T-helper 9 cell (primary cell): Measurements from ENCODE around the gene OR4C3.
"Not testable (repeated sequence)": the region's sequence is repeated elsewhere in the genome, so short reads cannot be mapped to it uniquely, and the experiment has no call there.

Experiments used
- DNase-seq: peaks from one replicate; pipeline ENCODE4 v3.0.0-alpha.2; 2020
- total RNA-seq, 2 donors: gene quantifications; one replicate each; lab custom pipeline; 2026; lab: John Stamatoyannopoulos, UW

OR4C3 gene
- total RNA-seq, result 0 reads per million in 2 donors

- DNase-seq, result not testable (repeated sequence)
Observed at GRCh38 chr11:48324620-48325019, at the start of gene OR4C3. OR4C3 (plus strand) TSS chr11:48324920; CDS start chr11:48325022, 102 bp downstream.

- no peak for DNase-seq
Observed at GRCh38 chr11:48305923-48306322, 18.8 kb upstream of the OR4C3 start, which contains the start of gene OR4S1. OR4S1 (plus strand) TSS chr11:48306223; CDS start chr11:48306223, 0 bp downstream.

DNA sequence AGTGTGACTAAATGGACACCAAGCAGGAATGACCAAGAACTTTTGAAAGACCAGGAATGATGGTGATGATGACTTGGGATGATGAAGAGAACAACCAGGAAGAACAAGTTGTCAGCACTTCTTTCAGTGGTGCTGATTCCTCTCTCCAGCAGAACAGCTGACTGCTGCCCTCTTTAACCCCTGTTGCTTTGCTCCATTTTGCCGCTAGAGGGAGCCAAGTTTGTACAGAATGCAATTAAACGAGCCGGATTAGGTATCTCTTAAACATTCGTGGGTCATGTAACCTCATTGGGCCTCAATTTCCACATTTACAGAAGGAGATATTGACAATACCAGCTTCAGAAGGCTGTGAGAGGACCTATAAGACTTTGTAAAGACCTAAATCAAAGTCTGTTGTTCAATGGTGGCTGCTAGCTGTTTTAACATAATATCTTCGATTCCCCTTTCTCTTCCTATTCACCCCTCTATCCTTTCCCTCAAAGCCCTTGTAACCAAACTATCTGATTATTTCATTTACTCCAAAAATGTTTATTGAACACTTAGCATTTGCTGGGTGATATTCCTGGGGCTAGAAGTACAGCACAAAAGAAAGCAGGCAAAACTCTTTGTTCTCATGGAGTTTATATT, 16.8 kb upstream of the OR4C3 start:
- peak; percentile 53 for DNase-seq

DNA sequence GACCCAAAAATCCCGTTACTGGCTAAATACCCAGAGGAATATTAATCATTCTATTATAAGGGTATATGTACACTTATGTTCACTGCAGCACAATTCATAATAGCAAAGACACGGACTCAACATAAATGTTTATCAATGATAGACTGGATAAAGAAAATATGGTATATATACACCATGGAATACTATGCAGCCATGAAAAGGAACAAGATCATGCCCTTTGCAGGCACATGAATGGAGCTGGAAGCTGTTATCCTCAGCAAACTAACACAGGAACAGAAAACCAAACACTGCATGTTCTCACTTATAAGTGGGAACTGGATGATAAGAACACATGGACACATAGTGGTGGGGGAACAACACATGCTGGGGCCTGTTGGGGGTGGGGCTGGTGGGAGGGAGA, 11.1 kb upstream of the OR4C3 start:
- not testable (repeated sequence) for DNase-seq

- not testable (repeated sequence) for DNase-seq
Observed at GRCh38 chr11:48319813-48320212, 4.9 kb upstream of the OR4C3 start.

DNA sequence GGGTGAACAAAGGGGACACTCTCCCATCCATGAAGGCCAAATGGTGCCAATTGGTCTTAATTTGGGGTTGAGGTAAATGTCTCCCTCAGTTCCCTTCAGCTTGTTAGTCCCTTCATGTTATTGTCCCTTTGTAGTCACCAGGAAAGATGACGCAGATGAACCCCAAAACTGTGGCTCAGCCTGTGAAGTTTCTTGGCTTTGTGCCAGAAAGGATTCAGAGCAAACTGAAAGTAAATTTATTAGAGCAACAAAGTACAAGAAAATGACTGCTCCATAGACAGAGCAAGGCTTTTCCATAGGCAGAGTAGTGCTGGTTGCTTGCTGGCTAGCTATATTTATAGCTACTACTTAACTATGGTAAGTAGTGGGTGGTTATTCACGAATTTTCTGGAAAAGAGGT, 16.7 kb downstream of the OR4C3 start:
- DNase-seq, result no peak

DNA sequence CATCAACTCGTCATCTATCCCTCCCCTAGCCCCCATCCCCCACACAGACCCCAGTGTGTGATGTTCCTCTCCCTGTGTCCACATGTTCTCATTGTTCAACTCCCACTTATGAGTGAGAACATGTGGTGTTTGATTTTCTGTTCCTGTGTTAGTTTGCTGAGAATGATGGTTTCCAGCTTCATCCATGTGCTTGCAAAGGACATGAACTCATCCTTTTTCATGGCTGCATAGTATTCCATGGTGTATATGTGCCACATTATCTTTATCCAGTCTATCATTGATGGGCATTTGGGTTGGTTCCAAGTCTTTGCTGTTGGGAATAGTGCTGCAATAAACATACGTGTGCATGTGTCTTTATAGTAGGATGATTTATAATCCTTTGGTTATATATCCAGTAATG, 17.8 kb downstream of the OR4C3 start:
- not testable (repeated sequence) for DNase-seq

DNA sequence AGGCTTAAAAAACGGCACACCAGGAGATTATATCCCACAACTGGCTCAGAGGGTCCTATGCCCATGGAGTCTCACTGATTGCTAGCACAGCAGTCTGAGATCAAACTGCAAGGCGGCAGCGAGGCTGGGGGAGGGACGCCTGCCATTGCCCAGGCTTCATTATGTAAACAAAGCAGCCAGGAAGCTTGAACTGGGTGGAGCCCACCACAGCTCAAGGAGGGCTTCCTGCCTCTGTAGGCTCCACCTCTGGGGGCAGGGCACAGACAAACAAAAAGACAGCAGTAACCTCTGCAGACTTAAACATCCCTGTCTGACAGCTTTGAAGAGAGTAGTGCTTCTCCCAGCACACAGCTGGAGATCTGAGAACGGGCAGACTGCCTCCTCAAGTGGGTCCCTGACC, 21.6 kb downstream of the OR4C3 start:
- DNase-seq, result not testable (repeated sequence)

DNA sequence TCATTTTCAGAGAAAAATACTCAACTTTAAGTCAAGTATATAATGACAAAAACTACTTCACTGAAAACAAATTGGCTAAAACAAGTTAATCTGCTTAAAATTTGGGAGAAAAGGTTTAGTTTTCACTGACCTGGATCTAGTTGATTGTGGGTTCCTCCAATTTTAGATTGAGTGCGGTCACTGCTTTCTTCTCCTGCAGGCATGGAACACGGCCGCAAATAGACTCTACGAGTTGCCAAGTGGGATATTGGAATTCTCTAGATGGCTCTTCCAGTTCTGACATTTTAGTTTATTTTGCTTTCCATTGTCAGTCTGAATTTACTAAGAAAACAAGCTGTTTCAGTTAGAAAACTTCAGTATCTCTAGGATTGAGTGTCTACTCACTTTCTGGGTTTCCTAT, 29.3 kb downstream of the OR4C3 start:
- no peak for DNase-seq

GRCh38 chr11:48354677-48355076, 30.0 kb downstream of the OR4C3 start:
- DNase-seq, result no peak

DNA sequence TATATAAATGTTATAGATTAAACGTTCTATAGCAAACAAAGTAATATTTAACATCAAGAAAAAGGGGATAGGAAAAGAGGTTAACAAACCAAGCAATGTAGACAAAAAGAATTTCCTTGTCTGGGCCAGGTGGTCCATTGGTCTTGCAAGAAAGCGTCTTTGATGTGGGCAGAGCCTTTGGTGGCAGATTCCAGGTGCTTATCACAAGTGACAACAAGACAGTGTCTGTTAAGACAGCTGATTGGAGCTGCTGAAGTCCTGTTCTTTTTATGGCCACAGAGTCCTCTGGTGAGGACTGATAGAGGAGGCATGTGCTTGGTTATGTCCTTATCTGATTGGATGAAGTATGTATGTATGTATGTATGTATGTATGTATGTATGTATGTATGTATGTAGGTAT, 36.6 kb downstream of the OR4C3 start:
- DNase-seq, result not testable (repeated sequence)

DNA sequence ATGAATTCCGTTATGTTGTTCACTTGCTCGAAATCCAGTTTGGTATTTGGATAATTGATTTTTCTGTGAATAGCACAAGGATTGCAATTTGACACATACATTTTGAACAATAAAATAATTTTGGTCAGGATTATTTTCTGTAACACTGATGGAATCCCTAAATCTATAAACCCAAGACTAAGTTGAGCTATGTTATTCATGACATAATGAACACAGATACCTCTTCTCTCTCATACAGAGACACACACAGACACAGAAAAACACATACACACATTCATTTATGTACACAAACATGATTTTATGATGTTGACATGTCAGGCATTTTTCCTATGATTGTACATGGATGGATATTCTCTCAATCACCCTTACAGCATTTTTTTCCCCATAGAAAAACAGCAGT, 41.6 kb downstream of the OR4C3 start, which contains the start of gene OR4C5:
OR4C5 (minus strand) TSS at position 101 of the 400 bp plus-strand sequence; CDS start at position 101, 0 bp downstream.
- no peak for DNase-seq
